ENCODE measurements around the gene ALDH1B1.

Gene ALDH1B1

DNA sequence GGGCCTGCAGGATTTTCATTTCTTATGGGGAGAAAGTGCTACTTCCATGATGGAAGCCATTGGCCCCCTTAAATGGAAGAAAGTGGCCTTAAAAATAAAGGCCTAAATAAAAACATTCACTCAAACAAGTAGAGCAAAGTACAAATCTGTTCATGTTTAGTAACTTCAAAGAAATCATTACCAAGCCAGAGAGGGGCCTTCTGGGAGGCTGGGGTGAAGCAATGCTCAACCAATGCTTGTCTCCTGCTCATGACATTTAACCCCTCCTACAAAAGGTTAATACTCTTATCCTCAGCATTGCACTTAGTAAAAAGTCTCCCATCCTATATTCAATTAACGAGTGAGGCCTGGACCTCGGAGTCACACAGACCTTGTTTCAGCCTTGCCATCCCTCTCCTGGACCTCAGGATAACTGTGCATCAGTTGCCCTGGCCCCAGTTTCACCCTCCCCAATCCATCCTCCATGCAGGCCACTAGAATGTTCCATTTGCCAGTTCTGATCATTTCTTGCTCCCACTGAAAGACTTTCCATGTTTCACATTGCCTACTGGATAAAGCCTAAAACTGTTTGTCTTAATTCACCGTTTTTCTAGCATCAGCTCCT lies 36.9 kb upstream of the ALDH1B1 start:
- TF ChIP-seq CTCF (IDR thresholded peaks at IDR 0.05; ENCODE audit: insufficient read depth, low read length, missing control alignments): no peak
- POLR2A ChIA-PET: no interaction called here
- CTCF ChIA-PET: no interaction called here
- DNase-seq (ENCODE audit: low read depth, low spot score): no peak
- no peak overlapping the region for H3K4me3 ChIP-seq (ENCODE audit: low read depth, low read length)

GRCh38 chr9:38356851-38357250 lies 35.7 kb upstream of the ALDH1B1 start:
- POLR2A ChIA-PET: no interaction called here
- DNase-seq (ENCODE audit: low read depth, low spot score): no peak
- CTCF ChIA-PET: interaction anchor here (1.2 kb wide), 1 partner anchor 13 kb away, joined by 3 read pairs; no protein-coding TSS in a partner anchor
- H3K4me3 ChIP-seq (ENCODE audit: low read depth, low read length): no peak overlapping the region
- TF ChIP-seq CTCF (IDR thresholded peaks at IDR 0.05; ENCODE audit: insufficient read depth, low read length, missing control alignments): no peak

DNA sequence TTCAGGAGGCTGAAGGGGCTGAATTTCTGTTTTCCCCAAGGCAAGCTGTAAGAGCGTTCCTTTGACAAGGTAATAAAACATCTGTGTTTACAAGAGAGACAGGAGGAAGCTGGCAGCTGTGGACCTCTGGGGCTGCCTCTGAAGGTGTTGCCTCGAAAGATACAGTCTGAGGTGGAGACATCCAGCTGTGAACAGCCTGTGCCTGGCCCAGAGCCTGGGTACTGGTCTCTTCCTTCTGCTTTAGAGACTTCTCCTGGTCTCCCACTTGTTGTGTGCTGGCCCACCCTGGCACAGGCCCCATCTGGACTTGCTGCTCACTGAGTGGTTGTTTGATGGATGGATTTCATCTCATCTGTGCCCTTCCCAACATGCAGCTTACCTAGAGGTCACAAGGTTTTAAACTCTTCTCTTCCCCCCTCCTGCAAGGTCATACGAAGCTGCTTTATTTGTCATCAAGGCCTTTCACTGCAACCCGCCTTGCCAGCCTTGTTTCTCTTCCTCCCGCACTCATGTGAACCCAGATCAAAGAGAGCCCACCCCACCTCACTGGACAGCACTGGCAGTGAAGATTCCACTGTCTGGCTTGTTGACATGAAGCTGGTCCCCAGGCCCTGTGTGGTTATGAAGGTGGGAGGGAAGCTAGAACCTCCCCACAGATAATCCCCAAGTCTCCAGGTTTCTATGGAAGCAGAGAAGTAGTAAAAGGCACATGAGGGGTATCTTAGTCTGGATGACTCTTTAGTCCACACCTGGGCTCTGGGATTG lies 35.0 kb upstream of the ALDH1B1 start:
- ChIA-PET POLR2A (no interaction called here), CTCF (interaction anchor here (1.2 kb wide), 1 partner anchor 14 kb away, joined by 3 read pairs; no protein-coding TSS in a partner anchor)
- no peak for TF ChIP-seq CTCF (IDR thresholded peaks at IDR 0.05; ENCODE audit: insufficient read depth, low read length, missing control alignments)
- DNase-seq (ENCODE audit: low read depth, low spot score): no peak
- no peak overlapping the region for H3K4me3 ChIP-seq (ENCODE audit: low read depth, low read length)

DNA sequence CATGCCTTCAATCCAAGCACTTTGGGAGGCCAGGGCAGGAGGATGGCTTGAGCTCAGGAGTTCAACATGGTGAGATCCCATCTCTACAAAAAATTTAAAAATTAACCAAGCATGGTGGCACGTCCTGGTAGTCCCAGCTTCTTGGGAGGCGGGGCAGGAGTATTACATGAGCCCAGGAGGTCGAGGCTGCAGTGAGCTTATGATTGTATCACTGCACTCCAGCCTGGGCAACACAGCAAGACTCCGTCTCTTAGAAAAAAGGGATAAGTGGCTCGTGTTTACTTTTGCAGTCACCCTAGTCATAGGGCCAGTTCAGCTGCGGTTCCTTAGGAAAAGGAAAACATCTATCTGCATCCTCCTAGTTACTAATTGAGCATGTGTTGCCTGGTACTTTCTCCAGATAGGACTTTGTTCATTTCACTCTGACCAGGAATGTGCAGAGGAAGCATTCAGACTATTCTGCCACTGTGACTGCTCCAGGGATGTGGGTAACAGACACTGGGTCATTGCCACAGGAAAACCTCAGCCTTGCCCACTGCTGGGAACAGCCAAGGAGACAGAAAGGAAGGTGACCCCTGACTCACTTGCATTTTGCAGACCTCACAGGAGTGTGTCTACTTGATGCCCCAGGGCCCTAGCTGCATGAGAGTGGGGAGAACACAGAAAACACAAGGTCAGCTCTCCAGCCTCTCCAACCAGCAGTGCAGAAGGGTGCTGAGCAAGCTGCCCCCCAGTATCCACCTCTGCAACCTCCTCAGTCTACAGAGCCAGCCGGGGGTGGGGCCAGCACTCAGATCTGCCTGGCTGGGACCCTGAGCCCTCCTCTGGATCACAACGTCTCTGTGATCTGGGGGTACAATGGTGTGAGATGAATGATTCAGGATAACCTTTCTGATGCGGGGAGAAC lies 33.9 kb upstream of the ALDH1B1 start:
- POLR2A ChIA-PET: no interaction called here
- DNase-seq (ENCODE audit: low read depth, low spot score): no peak
- CTCF ChIA-PET: interaction anchor here (1.0 kb wide), 1 partner anchor 445 kb away, joined by 3 read pairs; no protein-coding TSS in a partner anchor
- no peak overlapping the region for H3K4me3 ChIP-seq (ENCODE audit: low read depth, low read length)
- TF ChIP-seq CTCF (IDR thresholded peaks at IDR 0.05; ENCODE audit: insufficient read depth, low read length, missing control alignments): no peak

DNA sequence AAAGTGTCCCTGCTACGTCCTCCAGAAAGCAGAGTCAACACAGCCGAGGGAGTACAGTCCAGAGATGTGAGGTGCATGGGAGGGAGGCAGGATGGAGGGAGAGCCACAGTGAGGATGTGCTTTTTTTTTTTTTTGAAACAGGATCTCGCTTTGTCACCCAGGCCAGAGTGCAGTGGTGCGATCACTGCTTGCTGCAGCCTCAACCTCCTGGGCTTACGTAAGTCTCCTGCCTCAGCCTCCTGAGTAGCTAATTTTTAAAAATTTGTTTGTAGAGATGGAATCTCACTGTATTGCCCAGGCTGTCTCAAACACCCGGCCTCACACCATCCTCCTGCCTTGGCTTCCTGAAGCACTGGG lies 33.2 kb upstream of the ALDH1B1 start:
- H3K4me3 ChIP-seq (ENCODE audit: low read depth, low read length): no peak overlapping the region
- DNase-seq (ENCODE audit: low read depth, low spot score): no peak
- no peak for TF ChIP-seq CTCF (IDR thresholded peaks at IDR 0.05; ENCODE audit: insufficient read depth, low read length, missing control alignments)
- CTCF ChIA-PET: interaction anchor here (1.0 kb wide), 1 partner anchor 446 kb away, joined by 3 read pairs; no protein-coding TSS in a partner anchor
- POLR2A ChIA-PET: no interaction called here

Measured in AG04449 (cell line).